MM.1S (cell line): Measurements from ENCODE around the gene RCCD1.

Experiments used
- DNase-seq: peaks from one replicate; pipeline ENCODE4 v3.0.0-alpha.2; 2015
- H2AFZ ChIP-seq: fragments of 300-600 bp; sonication (generic); 2 replicates; pipeline ENCODE4 v1.6.0; 2016; ENCODE audit warnings: antibody characterized with exemption, low read length
- H3F3A ChIP-seq: fragments of 300-600 bp; sonication (generic); 2 replicates; pipeline ENCODE4 v1.6.1; 2016; ENCODE audit warnings: mild to moderate bottlenecking, antibody characterized with exemption, low read length, moderate library complexity, mixed read lengths; ENCODE audit not compliant: insufficient read depth
- H3K27ac ChIP-seq: fragments of 300-600 bp; sonication (generic); 2 replicates; pipeline ENCODE4 v1.5.1; 2016; ENCODE audit warnings: mild to moderate bottlenecking, low read length
- H3K27me3 ChIP-seq: fragments of 300-600 bp; sonication (generic); replicated peaks from 2 replicates; pipeline ENCODE4 v1.6.0; 2016; ENCODE audit warnings: low read length; ENCODE audit not compliant: insufficient read depth
- H3K36me3 ChIP-seq: fragments of 300-600 bp; sonication (generic); replicated peaks from 2 replicates; pipeline ENCODE4 v1.6.1; 2016; ENCODE audit warnings: mild to moderate bottlenecking, low read length, mixed read lengths; ENCODE audit not compliant: insufficient read depth
- H3K4me1 ChIP-seq: fragments of 300-600 bp; sonication (generic); 2 replicates; pipeline ENCODE4 v1.6.1; 2016; ENCODE audit warnings: low read length, mixed read lengths
- H3K4me2 ChIP-seq: fragments of 300-600 bp; sonication (generic); 2 replicates; pipeline ENCODE4 v1.6.0; 2016; ENCODE audit warnings: low read depth, low read length
- H3K4me3 ChIP-seq: fragments of 300-600 bp; sonication (generic); 2 replicates; pipeline ENCODE4 v1.5.1; 2016; ENCODE audit warnings: low read length, mixed read lengths
- H3K79me2 ChIP-seq: fragments of 300-600 bp; sonication (generic); 2 replicates; pipeline ENCODE4 v1.6.1; 2016; ENCODE audit warnings: mixed run types, low read length, mixed read lengths
- H3K9ac ChIP-seq: fragments of 300-600 bp; sonication (generic); 2 replicates; pipeline ENCODE4 v1.6.1; 2016; ENCODE audit warnings: low read length, mixed read lengths
- H3K9me2 ChIP-seq: fragments of 300-600 bp; sonication (generic); replicated peaks from 2 replicates; pipeline ENCODE4 v1.6.1; 2016; ENCODE audit warnings: mild to moderate bottlenecking, low read length, mixed read lengths; ENCODE audit not compliant: insufficient read depth
- H3K9me3 ChIP-seq: fragments of 300-600 bp; sonication (generic); replicated peaks from 2 replicates; pipeline ENCODE4 v1.6.1; 2016; ENCODE audit warnings: mild to moderate bottlenecking, low read length, mixed read lengths; ENCODE audit not compliant: insufficient read depth
- H4K20me1 ChIP-seq: fragments of 300-600 bp; sonication (generic); 2 replicates; pipeline ENCODE4 v1.6.1; 2016; ENCODE audit warnings: mild to moderate bottlenecking, low read length, moderate library complexity, mixed read lengths; ENCODE audit not compliant: insufficient read depth
- CTCF ChIP-seq: fragments of 300-600 bp; sonication (generic); IDR thresholded peaks from 2 replicates; pipeline ENCODE4 v1.5.1; 2016; ENCODE audit warnings: antibody characterized with exemption, low read length, mixed read lengths
- EZH2 ChIP-seq: fragments of 300-600 bp; sonication (generic); optimal IDR thresholded peaks from 2 replicates; pipeline ENCODE3; 2017; ENCODE audit warnings: low read depth, mild to moderate bottlenecking, antibody characterized with exemption, low read length, mixed read lengths
- EZH2phosphoT487 ChIP-seq: fragments of 300-600 bp; sonication (generic); IDR thresholded peaks from 2 replicates; pipeline ENCODE4 v1.6.1; 2018; ENCODE audit warnings: antibody characterized with exemption, low read length

RCCD1 gene

GRCh38 chr15:90953947-90954711 is 555 bp upstream of the RCCD1 start:
- Histone ChIP-seq H3K9me3 (no peaks in the 10 kb centered on the region), H2AFZ (peak overlapping the region; percentile 85; the same call in 1 of the 2 replicates), H3K9me2 (no peaks in the 10 kb centered on the region), H3K36me3 (no peaks in the 10 kb centered on the region), H3F3A (peaks cover 25% of the 10 kb centered on the region), H3K4me1 (no peaks in the 10 kb centered on the region), H3K27me3 (no peaks in the 10 kb centered on the region), H3K9ac (peak overlapping the region; percentile 100; the same call in 1 of the 2 replicates), H3K79me2 (peaks cover 30% of the 10 kb centered on the region), H3K4me2 (peak overlapping the region; percentile 94), H3K27ac (peak overlapping the region; percentile 99; the same call in 1 of the 2 replicates), H3K4me3 (peak overlapping the region; percentile 92; the same call in 1 of the 2 replicates), H4K20me1 (no peaks in the 10 kb centered on the region)
- no peak for DNase-seq
- TF ChIP-seq EZH2phosphoT487: no peak
- TF ChIP-seq EZH2: no peak
- no peak for TF ChIP-seq CTCF

GRCh38 chr15:90955624-90956273 is 1.1 kb downstream of the RCCD1 start:
- Histone ChIP-seq H3K36me3 (no peaks in the 10 kb centered on the region), H3K27me3 (no peaks in the 10 kb centered on the region), H3K79me2 (peaks cover 37% of the 10 kb centered on the region), H4K20me1 (no peaks in the 10 kb centered on the region; the same call in 1 of the 2 replicates), H3K4me2 (peak overlapping the region; percentile 94), H3K9ac (peak overlapping the region; percentile 100), H3K9me2 (no peaks in the 10 kb centered on the region), H2AFZ (peak overlapping the region; percentile 30), H3K27ac (peak overlapping the region; percentile 99; the same call in 1 of the 2 replicates), H3F3A (peaks cover 25% of the 10 kb centered on the region), H3K9me3 (no peaks in the 10 kb centered on the region), H3K4me1 (no peaks in the 10 kb centered on the region), H3K4me3 (peak overlapping the region; percentile 92)
- DNase-seq: peak; percentile 62
- TF ChIP-seq EZH2phosphoT487 (no peak), CTCF (no peak), EZH2 (no peak)

GRCh38 chr15:90956274-90957030 is 1.8 kb downstream of the RCCD1 start:
- H3K79me2 ChIP-seq: peaks cover 37% of the 10 kb centered on the region
- H3K4me3 ChIP-seq: peak overlapping the region; percentile 92
- no peaks in the 10 kb centered on the region for H3K9me3 ChIP-seq
- H3K9ac ChIP-seq: peak overlapping the region; percentile 100
- H3K4me2 ChIP-seq: peak overlapping the region; percentile 94
- H3K9me2 ChIP-seq: no peaks in the 10 kb centered on the region
- peak overlapping the region; percentile 30 for H2AFZ ChIP-seq
- peak overlapping the region; percentile 99; the same call in 1 of the 2 replicates for H3K27ac ChIP-seq
- no peaks in the 10 kb centered on the region for H3K27me3 ChIP-seq
- no peaks in the 10 kb centered on the region; the same call in 1 of the 2 replicates for H4K20me1 ChIP-seq
- peak; percentile 88 for DNase-seq
- no peaks in the 10 kb centered on the region for H3K36me3 ChIP-seq
- no peaks in the 10 kb centered on the region for H3K4me1 ChIP-seq
- H3F3A ChIP-seq: peaks cover 25% of the 10 kb centered on the region
- TF ChIP-seq EZH2: no peak
- peak; percentile 94 for TF ChIP-seq CTCF
- no peak for TF ChIP-seq EZH2phosphoT487
